ENCODE data around the gene THTPA.

- TF ChIP-seq CTCF (IDR thresholded peaks at IDR 0.05; ENCODE audit: borderline replicate concordance, extremely low read depth, low read length, poor library complexity, severe bottlenecking) (no peak), EZH2 (IDR thresholded peaks at IDR 0.05; ENCODE audit: borderline replicate concordance, low read depth, low read length, severe bottlenecking) (no peak)
Measured at GRCh38 chr14:23582906-23583760, 27.1 kb downstream of the THTPA start.

Data from DND-41 (cell line).